Measurements from ENCODE around the gene POLR2I. TPM values are rescaled to one million over a fixed set of nuclear protein-coding genes. Genes with fewer than 3 reads are reported as not detected.

Gene POLR2I
- total and polyA plus RNA-seq, 9 of the 15 experiments (the other 6 are each of a cell fraction or from before 2014, with no cell fraction given) = 28.0 to 283 (median 123) TPM

GRCh38 chr19:36114721-36115452 is at the start of gene POLR2I (continued):
- TF ChIP-seq REST (IDR thresholded peaks at IDR 0.05; ENCODE audit: borderline replicate concordance) = no peak
- peak; percentile 75; the same call in 1 of the 2 replicates for TF ChIP-seq REST (CRISPR knock-in tag; IDR thresholded peaks at IDR 0.05; ENCODE audit: low read depth)
- TF ChIP-seq FOXJ2 (tag; IDR thresholded peaks at IDR 0.05) = 0 out of 2 replicates have a peak, but pooled peaks have one; percentile 65
- TF ChIP-seq SMC3 (conservative IDR thresholded peaks at IDR 0.05; ENCODE audit: insufficient read depth, low read depth, low read length) = no peak
- TF ChIP-seq SOX6 (IDR thresholded peaks at IDR 0.05) = peak; percentile 69
- no peak; the same call in 1 of the 2 replicates for TF ChIP-seq ARID4B (CRISPR knock-in tag; IDR thresholded peaks at IDR 0.05)
- peak; percentile 67 for TF ChIP-seq SP2 (IDR thresholded peaks at IDR 0.05; ENCODE audit: extremely low read depth, low read depth, low read length, poor library complexity, severe bottlenecking)
- TF ChIP-seq ZNF395 (CRISPR knock-in tag; IDR thresholded peaks at IDR 0.05) = peak; percentile 67; the same call in 1 of the 2 replicates
- TF ChIP-seq THRB (CRISPR knock-in tag; conservative IDR thresholded peaks at IDR 0.05) = 0 out of 2 replicates have a peak, but pooled peaks have one; percentile 23
- peak; percentile 25; the same call in 1 of the 2 replicates for TF ChIP-seq TCF3 (CRISPR knock-in tag; IDR thresholded peaks at IDR 0.05)
- no peak for TF ChIP-seq IRF2 (CRISPR knock-in tag; IDR thresholded peaks at IDR 0.05)

Measured in K562 (cell line).